Measurements from ENCODE around the gene ZNF280B. TPM values are rescaled to one million over a fixed set of nuclear protein-coding genes. Genes with fewer than 3 reads are reported as not detected.
"Not testable (repeated sequence)": the region's sequence is repeated elsewhere in the genome, so short reads cannot be mapped to it uniquely, and the experiment has no call there.

The ZNF280B gene
- total RNA-seq, 1 experiment from 2014 or later: 7.7 TPM

GRCh38 chr22:22450343-22450839 is 58.2 kb downstream of the ZNF280B start:
- Histone ChIP-seq H3K36me3 (ENCODE audit: insufficient read depth, low read length, poor library complexity, severe bottlenecking) (no peaks in the 10 kb centered on the region), H3K9me3 (ENCODE audit: low read depth, low read length, poor library complexity, severe bottlenecking) (peaks cover 10% of the 10 kb centered on the region), H3K4me3 (ENCODE audit: low read depth, low read length, poor library complexity, severe bottlenecking) (no peak overlapping the region), H3K27me3 (replicated peaks; ENCODE audit: insufficient read depth, low read depth, low read length, poor library complexity) (peaks cover 78% of the 10 kb centered on the region), H3K4me1 (ENCODE audit: insufficient read depth, low read length, poor library complexity, severe bottlenecking) (no peaks in the 10 kb centered on the region), H3K27ac (ENCODE audit: low read depth, low read length, poor library complexity, severe bottlenecking) (no peak overlapping the region)
- ChIA-PET CTCF (no interaction called here), POLR2A (ENCODE audit: low non-redundant PET) (no interaction called here)
- no TSS peak for BruUV-seq (replicated peaks)
- TF ChIP-seq EZH2 (IDR thresholded peaks at IDR 0.05; ENCODE audit: borderline replicate concordance, low read depth, low read length, poor library complexity, severe bottlenecking): no peak
- TF ChIP-seq, protein P1, sequence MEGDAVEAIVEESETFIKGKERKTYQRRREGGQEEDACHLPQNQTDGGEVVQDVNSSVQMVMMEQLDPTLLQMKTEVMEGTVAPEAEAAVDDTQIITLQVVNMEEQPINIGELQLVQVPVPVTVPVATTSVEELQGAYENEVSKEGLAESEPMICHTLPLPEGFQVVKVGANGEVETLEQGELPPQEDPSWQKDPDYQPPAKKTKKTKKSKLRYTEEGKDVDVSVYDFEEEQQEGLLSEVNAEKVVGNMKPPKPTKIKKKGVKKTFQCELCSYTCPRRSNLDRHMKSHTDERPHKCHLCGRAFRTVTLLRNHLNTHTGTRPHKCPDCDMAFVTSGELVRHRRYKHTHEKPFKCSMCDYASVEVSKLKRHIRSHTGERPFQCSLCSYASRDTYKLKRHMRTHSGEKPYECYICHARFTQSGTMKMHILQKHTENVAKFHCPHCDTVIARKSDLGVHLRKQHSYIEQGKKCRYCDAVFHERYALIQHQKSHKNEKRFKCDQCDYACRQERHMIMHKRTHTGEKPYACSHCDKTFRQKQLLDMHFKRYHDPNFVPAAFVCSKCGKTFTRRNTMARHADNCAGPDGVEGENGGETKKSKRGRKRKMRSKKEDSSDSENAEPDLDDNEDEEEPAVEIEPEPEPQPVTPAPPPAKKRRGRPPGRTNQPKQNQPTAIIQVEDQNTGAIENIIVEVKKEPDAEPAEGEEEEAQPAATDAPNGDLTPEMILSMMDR (conservative IDR thresholded peaks at IDR 0.05; ENCODE audit: low read depth, low read length): no peak
- DNase-seq (ENCODE audit: low spot score): no peak
- intact Hi-C loops (cut with micrococcal nuclease; ENCODE audit: unreplicated experiment): loop anchor here (10.0 kb wide), 1 partner anchor 244 kb away; no protein-coding TSS in a partner anchor

DNA sequence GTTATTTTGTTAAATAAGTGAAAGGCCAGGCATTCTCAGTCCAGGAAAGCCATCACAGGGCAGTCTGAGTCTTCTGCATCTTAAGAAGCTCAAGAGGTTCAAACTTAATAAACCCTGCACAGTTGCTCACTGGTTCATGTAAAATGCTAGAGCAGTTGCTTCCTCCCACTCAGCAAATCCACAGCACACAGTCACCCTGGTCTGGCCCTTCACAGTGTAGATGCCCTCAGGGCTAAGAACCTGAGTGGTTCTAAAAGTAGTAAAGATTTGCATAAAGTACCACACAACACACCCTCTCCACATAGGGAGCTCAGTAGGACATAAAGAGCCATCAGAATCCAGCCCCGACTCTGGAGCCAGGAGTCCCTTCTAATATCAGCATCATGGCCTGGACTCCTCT is 58.7 kb downstream of the ZNF280B start:
- H3K9me3 ChIP-seq (ENCODE audit: low read depth, low read length, poor library complexity, severe bottlenecking): peaks cover 10% of the 10 kb centered on the region
- ChIA-PET POLR2A (ENCODE audit: low non-redundant PET) (no interaction called here), CTCF (no interaction called here)
- no peak overlapping the region for H3K4me3 ChIP-seq (ENCODE audit: low read depth, low read length, poor library complexity, severe bottlenecking)
- intact Hi-C loops (cut with micrococcal nuclease; ENCODE audit: unreplicated experiment): loop anchor here (10.0 kb wide), 1 partner anchor 245 kb away; no protein-coding TSS in a partner anchor
- no peak for DNase-seq (ENCODE audit: low spot score)
- no peak for TF ChIP-seq EZH2 (IDR thresholded peaks at IDR 0.05; ENCODE audit: borderline replicate concordance, low read depth, low read length, poor library complexity, severe bottlenecking)
- TF ChIP-seq, protein P1 (conservative IDR thresholded peaks at IDR 0.05; ENCODE audit: low read depth, low read length): no peak
- H3K27me3 ChIP-seq (replicated peaks; ENCODE audit: insufficient read depth, low read depth, low read length, poor library complexity): peaks cover 76% of the 10 kb centered on the region
- BruUV-seq (replicated peaks): no TSS peak
- no peaks in the 10 kb centered on the region for H3K36me3 ChIP-seq (ENCODE audit: insufficient read depth, low read length, poor library complexity, severe bottlenecking)
- H3K4me1 ChIP-seq (ENCODE audit: insufficient read depth, low read length, poor library complexity, severe bottlenecking): no peaks in the 10 kb centered on the region
- no peak overlapping the region for H3K27ac ChIP-seq (ENCODE audit: low read depth, low read length, poor library complexity, severe bottlenecking)

- no peak overlapping the region for H3K27ac ChIP-seq (ENCODE audit: low read depth, low read length, poor library complexity, severe bottlenecking)
- ChIA-PET CTCF (no interaction called here), POLR2A (ENCODE audit: low non-redundant PET) (no interaction called here)
- DNase-seq (ENCODE audit: low spot score): no peak
- no peak overlapping the region for H3K4me3 ChIP-seq (ENCODE audit: low read depth, low read length, poor library complexity, severe bottlenecking)
- no peak for TF ChIP-seq EZH2 (IDR thresholded peaks at IDR 0.05; ENCODE audit: borderline replicate concordance, low read depth, low read length, poor library complexity, severe bottlenecking)
- TF ChIP-seq, protein P1 (conservative IDR thresholded peaks at IDR 0.05; ENCODE audit: low read depth, low read length): no peak
- H3K27me3 ChIP-seq (replicated peaks; ENCODE audit: insufficient read depth, low read depth, low read length, poor library complexity): peaks cover 57% of the 10 kb centered on the region
- intact Hi-C loops (cut with micrococcal nuclease; ENCODE audit: unreplicated experiment): no loop called here
- H3K36me3 ChIP-seq (ENCODE audit: insufficient read depth, low read length, poor library complexity, severe bottlenecking): no peaks in the 10 kb centered on the region
- H3K9me3 ChIP-seq (ENCODE audit: low read depth, low read length, poor library complexity, severe bottlenecking): no peaks in the 10 kb centered on the region
- H3K4me1 ChIP-seq (ENCODE audit: insufficient read depth, low read length, poor library complexity, severe bottlenecking): no peaks in the 10 kb centered on the region
- no TSS peak for BruUV-seq (replicated peaks)
These were observed 62.0 kb downstream of the ZNF280B start for GRCh38 chr22:22446517-22446916.

DNA sequence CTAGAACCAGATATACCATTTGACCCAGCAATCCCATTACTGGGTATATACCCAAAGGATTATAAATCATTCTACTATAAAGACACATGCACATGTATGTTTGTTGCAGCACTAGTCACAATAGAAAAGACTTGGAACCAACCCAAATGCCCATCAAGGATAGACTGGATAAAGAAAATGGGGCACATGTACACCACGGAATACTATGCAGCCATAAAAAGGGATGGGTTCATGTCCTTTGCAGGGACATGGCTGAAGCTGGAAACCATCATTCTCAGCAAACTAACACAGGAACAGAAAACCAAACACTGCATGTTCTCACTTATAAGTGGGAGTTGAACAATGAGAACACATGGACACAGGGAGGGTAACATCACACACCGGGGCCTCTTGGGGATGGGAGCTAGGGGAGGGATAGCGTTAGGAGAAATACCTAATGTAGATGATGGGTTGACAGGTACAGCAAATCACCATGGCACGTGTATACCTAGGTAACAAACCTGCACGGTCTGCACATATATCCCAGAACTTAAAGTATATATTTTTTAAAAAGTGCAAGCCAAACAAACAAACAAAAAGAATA is 64.4 kb downstream of the ZNF280B start:
- H3K27me3 ChIP-seq (replicated peaks; ENCODE audit: insufficient read depth, low read depth, low read length, poor library complexity): peaks cover 47% of the 10 kb centered on the region

More for the DNA sequence above, 64.4 kb downstream of the ZNF280B start:
- intact Hi-C loops (cut with micrococcal nuclease; ENCODE audit: unreplicated experiment); H3K4me3 ChIP-seq (ENCODE audit: low read depth, low read length, poor library complexity, severe bottlenecking); H3K27ac ChIP-seq (ENCODE audit: low read depth, low read length, poor library complexity, severe bottlenecking); H3K4me1 ChIP-seq (ENCODE audit: insufficient read depth, low read length, poor library complexity, severe bottlenecking); H3K36me3 ChIP-seq (ENCODE audit: insufficient read depth, low read length, poor library complexity, severe bottlenecking); CTCF ChIA-PET; BruUV-seq (replicated peaks); DNase-seq (ENCODE audit: low spot score); H3K9me3 ChIP-seq (ENCODE audit: low read depth, low read length, poor library complexity, severe bottlenecking); POLR2A ChIA-PET (ENCODE audit: low non-redundant PET): not testable (repeated sequence)

All from A673 (cell line).